Measurements from ENCODE around the gene CDKN2AIPNL.

Gene CDKN2AIPNL

DNA sequence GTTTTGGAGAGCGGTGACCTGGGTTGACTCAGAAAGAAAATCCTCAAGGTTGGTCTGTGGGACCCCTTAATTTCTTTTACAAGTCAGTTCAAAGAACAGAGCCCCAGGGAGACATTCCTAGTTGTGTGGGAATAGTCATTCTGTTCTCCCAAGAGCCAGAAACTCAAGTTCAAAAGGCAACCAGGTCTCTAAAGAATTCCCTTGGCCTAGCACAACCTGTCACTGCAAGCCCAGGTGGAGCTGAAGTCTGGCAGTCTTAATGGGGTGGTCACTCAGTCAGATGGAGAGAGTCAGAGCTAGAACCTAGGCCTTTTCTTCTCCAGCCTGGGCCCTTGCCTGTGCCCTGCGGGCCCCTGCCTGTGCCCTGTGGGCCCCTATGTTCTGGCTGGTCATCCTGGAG is 37.5 kb upstream of the CDKN2AIPNL start:
- DNase-seq (ENCODE audit: low read depth), result no peak

DNA sequence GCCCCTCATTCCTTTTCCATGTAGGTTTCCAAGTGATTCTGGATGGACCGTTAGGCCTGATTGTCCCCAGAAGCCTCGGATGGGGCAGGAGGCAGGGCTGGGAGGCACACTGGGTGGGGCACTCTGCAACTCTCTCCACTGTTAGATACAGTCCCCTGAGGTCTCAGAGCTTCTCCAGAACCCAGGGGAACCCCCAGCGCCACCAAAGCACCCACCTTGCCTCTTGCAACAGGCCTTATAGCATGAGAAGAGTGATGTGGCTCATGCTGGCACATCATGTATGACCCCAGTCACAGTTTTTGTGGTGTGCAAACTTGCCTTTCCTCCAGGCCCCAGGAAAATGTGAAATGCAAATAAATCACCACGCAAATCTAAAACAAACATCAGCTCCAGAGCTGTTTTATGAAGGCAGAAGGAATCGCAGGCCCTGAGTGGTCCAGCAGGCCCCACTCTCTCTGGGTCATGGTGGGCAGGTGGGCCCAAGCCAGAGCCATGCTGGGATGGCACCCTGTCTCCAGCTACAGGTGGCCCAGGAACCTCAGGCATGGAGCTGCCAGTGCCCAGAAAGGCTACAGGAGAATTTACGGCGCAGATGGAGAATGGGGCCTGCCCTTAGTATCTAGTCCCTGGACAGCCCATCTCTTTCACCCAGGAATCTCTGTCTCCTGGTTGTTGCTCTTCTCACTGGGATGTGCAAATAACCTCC is 36.3 kb upstream of the CDKN2AIPNL start:
- no peak for DNase-seq (ENCODE audit: low read depth)
- TF ChIP-seq, protein P1, sequence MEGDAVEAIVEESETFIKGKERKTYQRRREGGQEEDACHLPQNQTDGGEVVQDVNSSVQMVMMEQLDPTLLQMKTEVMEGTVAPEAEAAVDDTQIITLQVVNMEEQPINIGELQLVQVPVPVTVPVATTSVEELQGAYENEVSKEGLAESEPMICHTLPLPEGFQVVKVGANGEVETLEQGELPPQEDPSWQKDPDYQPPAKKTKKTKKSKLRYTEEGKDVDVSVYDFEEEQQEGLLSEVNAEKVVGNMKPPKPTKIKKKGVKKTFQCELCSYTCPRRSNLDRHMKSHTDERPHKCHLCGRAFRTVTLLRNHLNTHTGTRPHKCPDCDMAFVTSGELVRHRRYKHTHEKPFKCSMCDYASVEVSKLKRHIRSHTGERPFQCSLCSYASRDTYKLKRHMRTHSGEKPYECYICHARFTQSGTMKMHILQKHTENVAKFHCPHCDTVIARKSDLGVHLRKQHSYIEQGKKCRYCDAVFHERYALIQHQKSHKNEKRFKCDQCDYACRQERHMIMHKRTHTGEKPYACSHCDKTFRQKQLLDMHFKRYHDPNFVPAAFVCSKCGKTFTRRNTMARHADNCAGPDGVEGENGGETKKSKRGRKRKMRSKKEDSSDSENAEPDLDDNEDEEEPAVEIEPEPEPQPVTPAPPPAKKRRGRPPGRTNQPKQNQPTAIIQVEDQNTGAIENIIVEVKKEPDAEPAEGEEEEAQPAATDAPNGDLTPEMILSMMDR (conservative IDR thresholded peaks at IDR 0.05; ENCODE audit: control insufficient read depth, insufficient read depth, low read depth, low read length), result no peak
- H3K4me3 ChIP-seq (ENCODE audit: control insufficient read depth, low read depth, low read length), result no peak overlapping the region

More for the DNA sequence above, 37.5 kb upstream of the CDKN2AIPNL start:
- H3K4me3 ChIP-seq (ENCODE audit: control insufficient read depth, low read depth, low read length), result no peak overlapping the region
- TF ChIP-seq, protein P1 (conservative IDR thresholded peaks at IDR 0.05; ENCODE audit: control insufficient read depth, insufficient read depth, low read depth, low read length), result no peak

DNA sequence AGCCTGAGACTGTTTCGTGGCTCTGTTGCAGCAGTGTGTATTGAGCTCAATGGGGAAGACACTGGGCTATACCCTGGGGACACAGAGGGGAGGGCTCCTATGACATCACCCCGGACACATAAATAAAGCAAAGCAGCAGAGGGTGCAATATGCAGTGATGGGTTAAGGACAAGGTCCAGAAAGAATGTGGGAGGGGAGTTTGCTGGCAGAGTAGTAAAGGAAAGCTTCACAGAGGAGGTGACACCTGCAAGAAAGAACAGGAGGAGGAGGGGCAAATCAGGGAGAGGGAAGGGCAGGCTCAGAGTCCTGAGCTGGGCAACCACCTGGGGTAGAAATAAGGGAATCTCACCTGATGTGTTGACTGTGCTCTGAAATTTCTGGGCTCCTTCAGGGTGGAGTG is 35.3 kb upstream of the CDKN2AIPNL start:
- no peak overlapping the region for H3K4me3 ChIP-seq (ENCODE audit: control insufficient read depth, low read depth, low read length)
- DNase-seq (ENCODE audit: low read depth), result no peak
- TF ChIP-seq, protein P1 (conservative IDR thresholded peaks at IDR 0.05; ENCODE audit: control insufficient read depth, insufficient read depth, low read depth, low read length), result no peak

DNA sequence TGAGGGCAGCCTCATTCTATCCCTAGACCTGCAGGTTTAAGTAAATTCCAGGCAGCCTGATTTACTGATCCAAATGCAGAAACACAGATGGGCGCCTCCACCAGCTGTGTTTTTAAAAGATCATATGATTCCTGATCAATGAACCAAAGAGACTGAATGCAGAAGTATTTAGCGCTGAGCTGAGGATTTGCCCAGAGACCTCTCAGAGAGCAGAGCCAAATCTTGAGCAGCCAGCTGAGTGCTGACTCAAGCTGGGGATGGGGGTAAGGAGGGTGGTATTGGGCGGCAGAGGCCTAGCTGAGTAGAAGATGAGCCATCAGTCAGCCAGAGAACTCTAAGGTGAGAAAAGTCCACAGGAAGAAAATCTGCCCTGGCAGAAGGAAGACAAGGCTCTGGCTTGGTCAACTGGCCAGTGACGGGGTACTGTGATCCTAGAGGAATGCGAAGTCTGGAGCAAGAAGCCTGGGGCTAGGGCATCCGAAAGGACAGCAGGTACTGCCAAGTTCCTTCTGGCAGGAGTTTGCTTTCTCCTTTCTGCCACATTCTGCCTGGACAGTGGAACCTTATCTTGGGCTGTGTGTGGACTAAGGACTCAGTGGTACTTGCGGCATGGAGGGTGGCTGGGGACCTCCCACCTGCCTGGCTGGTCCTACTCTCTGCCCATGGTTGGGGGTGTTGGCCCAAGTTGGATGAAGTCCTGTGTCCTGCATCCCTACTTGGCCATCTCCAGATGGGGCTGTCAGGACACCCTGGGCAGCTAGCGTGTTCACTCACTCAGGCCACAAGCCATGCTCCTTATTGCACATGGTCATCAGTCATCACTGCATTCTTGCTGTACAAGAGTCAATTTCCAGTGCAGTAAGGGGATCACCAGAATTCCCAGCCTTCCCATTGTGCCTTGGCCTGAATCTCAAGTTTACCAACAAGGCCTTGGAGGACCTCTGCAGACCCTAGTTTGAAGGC is 34.5 kb upstream of the CDKN2AIPNL start:
- DNase-seq (ENCODE audit: low read depth), result no peak
- no peak overlapping the region for H3K4me3 ChIP-seq (ENCODE audit: control insufficient read depth, low read depth, low read length)
- TF ChIP-seq, protein P1 (conservative IDR thresholded peaks at IDR 0.05; ENCODE audit: control insufficient read depth, insufficient read depth, low read depth, low read length), result no peak

DNA sequence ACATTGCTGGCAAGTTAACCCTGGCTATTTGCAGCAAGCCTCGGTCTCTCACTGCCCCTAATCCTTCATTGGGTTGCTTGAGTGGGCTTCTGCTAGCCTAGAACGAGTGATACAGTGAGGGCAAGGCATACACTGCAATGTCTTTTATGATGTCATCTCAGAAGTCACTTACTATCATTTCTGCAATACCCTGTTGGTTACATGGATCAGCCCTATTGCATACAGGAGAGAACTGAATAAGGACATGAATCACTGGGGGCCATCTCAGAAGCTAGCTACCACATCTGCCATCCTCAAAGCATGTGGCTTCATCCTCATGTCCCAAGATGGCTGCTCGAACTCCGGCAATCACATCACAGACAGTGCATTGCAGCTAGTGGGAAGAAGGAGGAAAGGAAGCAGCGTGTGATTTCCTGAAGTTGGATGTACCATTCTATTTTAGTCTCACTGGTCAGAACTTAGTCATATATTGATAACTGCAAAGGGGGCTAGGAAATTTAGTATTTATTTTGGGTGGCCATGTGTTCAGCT is 33.3 kb upstream of the CDKN2AIPNL start:
- no peak overlapping the region for H3K4me3 ChIP-seq (ENCODE audit: control insufficient read depth, low read depth, low read length)
- TF ChIP-seq, protein P1 (conservative IDR thresholded peaks at IDR 0.05; ENCODE audit: control insufficient read depth, insufficient read depth, low read depth, low read length), result no peak
- DNase-seq (ENCODE audit: low read depth), result no peak

DNA sequence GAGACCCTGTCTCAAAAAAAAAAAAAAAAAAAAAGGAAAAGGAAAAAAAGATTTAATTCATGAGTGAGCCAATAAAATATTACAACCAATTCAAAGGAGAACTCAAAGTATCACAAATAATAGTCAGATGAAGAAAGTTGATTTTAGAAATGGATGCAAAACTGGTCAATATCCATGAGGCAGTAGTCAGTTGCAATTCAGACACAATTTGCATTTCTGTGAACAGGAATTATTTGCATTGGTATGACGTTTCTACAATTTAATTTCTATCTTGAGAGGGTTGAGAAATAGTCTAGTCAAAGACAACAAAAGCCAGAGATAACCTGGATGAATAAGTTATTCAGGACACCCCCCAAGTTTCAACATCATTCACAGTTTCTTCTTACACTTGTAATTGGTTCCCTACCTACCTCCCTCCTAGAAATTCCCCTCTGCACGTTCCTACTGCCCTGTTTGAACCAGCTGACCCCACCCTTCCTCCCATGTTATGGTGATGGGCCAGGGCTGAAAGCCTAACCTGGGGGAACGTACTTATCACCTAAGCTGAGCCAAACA is 28.6 kb upstream of the CDKN2AIPNL start:
- TF ChIP-seq, protein P1 (conservative IDR thresholded peaks at IDR 0.05; ENCODE audit: control insufficient read depth, insufficient read depth, low read depth, low read length), result no peak
- no peak for DNase-seq (ENCODE audit: low read depth)
- no peak overlapping the region for H3K4me3 ChIP-seq (ENCODE audit: control insufficient read depth, low read depth, low read length)
